NCI-H1048 (cell line): ENCODE results near the gene ADCY2.

Source experiments
- DNase-seq: peaks from one replicate; lab custom pipeline; 2025; lab: John Stamatoyannopoulos, UW

Gene ADCY2

DNA sequence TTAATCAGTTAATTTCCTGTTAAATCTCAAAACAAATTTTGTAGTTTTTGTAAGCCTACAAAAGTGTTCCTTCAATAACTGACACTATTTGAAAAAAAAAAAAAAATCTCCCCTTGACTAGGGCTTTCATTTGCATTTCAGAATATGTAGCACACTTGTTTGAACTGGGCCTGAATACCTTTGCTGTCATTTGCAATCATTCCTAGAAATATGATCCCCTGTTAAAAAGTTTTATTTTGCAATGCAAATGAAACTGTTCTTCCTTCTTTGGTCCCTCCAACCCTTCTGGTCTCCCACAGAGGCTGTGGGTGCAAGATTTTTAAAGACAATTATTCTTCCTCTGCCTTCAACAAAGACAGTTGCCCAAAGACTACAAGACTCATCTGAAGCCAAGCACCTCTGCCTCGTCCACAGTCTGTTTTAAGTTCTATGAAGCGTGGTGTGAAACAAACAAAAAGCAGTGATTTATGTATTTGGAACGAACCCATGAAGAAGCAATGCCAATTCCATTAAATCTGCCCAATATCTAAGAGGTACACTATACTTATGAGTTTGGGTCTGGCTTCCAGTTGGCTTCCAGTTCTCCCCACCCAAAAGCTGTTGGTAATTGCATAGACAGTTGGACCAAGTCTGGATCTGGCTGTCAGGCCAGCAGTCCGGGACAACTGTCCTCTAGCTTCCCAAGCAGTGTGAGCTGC, 388.9 kb downstream of the ADCY2 start:
- peak; percentile 21 for DNase-seq

GRCh38 chr5:7787770-7788169, 391.8 kb downstream of the ADCY2 start:
- no peak for DNase-seq

DNA sequence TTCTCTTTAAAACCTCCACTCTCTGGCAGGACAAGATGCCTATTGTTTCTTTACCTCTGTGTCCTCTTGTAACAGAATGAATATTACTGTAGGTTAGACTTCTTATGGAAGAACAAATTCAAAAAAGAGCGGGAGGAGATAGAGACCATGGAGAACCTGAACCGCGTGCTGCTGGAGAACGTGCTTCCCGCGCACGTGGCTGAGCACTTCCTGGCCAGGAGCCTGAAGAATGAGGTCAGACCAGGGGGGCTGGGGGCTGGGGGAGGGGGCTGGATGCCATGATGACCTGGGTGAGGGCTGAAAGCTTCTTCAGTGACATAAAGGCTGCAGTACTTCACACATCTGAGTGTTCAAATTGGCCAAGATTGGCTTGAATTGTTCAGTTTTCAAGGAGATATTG, 393.6 kb downstream of the ADCY2 start:
- no peak for DNase-seq

DNA sequence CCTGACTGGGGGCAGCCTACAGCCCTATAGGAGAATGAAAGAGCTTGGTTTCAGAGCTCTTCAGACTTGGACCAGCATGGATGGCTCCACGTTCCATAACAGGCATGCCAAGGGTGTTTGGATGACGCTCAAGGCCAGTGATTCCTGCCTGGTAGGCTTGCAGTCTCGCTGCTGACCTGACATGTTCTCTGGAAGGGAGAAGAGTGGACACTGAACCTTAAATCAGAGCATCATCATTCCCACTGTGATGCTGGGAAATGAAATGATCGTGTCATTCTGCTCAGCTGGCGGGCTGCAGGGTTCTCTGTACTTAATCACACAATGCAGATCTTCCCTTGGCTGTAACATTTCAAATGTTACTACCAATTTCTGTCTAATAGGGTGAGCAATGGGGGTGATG, 398.0 kb downstream of the ADCY2 start:
- no peak for DNase-seq

DNA sequence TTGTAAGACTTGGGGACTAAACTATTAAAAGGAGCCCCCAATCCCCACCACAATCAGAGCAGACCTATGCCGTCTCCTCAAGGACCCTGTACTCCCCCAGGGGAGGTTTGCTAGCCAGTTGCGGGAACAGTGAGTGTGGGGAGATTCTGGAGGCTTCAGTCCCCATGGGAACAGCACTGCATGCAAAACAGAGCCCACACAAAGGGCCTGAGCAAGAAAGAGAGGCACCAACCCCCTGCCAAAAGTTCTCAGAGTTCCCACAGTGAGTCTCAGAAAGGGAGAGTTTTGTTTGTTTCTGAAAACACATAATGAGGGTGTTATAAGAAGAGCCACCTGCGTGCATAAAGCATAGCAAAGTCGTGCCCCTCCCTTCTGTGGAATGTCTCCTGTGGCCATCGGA, 398.4 kb downstream of the ADCY2 start:
- DNase-seq: no peak

DNA sequence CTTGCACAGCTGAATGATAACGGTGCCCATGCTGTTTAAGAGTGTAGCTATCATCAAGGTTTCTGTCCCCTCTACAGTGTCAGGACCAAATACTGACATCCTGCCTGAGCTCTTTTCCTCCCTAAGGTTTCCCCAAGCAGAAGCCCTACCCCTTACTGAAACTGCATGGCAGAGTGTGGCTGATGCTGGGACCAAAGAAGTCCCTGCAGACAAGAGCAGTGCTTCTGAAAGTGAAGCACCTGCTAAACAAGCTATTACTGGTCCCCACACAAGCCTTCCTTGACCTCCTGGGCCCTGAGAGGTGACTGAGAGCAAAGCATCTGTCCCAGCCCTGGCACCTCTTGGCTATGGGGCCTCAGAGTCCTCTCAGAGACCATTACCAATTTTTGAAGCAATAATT, 398.9 kb downstream of the ADCY2 start:
- no peak for DNase-seq

- no peak for DNase-seq
Measured at GRCh38 chr5:7795306-7795705, 399.4 kb downstream of the ADCY2 start.

DNA sequence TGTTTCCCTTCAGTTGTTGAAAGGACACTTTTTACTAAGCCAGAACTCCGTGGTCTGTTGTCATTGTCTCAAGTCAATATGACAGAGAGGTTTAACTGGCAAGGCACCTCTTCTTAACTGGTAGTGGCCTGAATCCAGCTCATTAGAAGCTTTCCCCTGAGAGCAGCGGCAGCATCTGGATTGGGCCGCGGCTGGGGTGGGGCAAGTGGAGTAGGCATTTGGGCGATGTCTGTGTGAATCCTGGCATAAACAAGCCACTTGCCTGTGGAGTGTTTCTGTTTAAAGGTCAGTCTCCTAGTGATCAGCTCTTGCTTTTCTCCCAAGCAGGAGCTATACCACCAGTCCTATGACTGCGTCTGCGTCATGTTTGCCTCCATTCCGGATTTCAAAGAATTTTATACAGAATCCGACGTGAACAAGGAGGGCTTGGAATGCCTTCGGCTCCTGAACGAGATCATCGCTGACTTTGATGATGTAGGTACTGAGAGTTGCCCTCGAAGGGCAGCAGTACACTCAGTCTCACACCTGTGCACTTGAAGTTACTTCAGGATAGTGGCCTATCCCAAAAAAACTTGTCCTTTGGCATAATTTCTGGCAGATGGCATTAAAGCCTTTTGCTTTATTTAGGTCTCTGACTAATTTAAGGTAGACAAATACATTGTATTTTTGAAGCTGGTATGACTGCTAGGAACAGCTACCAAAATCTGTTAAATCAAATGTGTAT, 406.1 kb downstream of the ADCY2 start:
- DNase-seq: no peak

DNA sequence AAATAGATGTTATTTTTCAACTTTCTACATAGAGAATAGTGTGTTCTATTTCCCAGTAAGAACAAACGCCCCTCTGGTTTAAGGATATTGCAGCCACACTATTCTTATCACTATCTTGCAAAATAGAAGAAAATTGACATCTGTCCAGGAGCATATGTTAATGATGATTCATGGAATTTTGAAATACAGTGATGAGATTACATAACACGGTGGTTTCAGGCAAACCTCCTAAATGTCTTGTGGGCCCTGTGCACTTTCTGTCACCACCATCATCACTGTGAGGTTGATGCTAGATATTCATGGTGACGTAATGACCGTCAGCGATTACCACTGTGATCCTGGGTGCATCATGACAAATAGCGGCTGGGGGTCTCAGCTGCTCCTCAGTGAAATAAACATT, 406.9 kb downstream of the ADCY2 start:
- DNase-seq: no peak

DNA sequence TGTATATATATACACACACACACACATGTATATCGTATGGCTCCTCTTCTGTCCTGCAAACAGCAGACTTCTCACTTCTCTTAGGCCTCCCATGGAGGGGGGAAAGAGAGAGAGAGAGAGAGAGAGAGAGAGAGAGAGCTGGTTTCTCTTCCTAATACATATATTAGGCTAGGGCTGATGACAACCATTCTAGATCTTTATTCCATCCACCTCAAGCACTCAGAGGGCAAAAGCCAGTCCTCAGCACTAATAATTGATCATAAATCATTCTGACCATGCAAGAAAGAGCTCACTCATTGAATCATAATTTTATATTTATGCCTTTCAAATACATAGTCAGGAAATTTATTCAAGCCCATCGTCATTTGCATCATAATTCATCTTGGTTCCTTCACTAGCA, 408.0 kb downstream of the ADCY2 start:
- no peak for DNase-seq

GRCh38 chr5:7805379-7805778, 409.4 kb downstream of the ADCY2 start:
- no peak for DNase-seq

GRCh38 chr5:7808998-7809397, 413.1 kb downstream of the ADCY2 start:
- peak; percentile 54 for DNase-seq

DNA sequence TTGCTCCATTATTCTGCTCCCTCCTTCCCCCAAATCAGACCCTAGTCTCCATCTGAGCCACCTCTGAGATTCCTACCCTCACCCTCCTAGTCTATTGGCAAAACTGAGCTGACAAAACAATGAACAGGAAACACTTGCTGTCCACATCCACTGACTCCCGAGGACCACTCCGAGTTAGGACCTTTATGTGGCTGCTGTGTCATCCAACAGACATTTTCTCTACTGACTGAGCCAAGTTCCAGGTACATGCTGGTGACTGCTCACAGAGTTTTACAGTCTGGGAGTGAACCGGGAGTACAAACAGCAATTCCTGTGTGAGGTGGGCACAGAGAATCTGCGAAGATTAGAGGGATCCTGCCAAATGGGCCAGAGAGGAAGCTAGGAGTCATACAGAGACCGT, 415.8 kb downstream of the ADCY2 start:
- DNase-seq: no peak

- no peak for DNase-seq
Measured at GRCh38 chr5:7813007-7813406, 417.1 kb downstream of the ADCY2 start.

DNA sequence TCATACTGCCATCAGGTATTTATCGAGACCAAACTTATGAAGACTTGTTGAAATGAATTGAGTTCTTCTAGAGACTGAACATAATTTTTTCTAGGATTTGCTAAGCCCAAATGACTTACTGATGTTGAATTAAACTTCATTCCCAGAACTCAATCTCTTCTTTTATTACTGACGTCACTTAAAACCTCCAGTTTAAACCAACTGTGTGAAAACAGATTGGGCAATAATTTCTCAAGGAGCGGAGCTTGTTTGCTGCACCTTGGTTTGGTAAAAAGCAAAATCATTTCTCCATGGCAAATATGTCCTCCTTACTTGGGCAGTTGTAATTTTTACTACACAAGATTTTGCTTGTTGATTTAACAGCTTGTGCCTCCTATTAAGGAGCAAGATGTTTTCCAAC, 417.6 kb downstream of the ADCY2 start:
- DNase-seq: no peak

- no peak for DNase-seq
Measured at GRCh38 chr5:7814816-7815215, 418.9 kb downstream of the ADCY2 start.

DNA sequence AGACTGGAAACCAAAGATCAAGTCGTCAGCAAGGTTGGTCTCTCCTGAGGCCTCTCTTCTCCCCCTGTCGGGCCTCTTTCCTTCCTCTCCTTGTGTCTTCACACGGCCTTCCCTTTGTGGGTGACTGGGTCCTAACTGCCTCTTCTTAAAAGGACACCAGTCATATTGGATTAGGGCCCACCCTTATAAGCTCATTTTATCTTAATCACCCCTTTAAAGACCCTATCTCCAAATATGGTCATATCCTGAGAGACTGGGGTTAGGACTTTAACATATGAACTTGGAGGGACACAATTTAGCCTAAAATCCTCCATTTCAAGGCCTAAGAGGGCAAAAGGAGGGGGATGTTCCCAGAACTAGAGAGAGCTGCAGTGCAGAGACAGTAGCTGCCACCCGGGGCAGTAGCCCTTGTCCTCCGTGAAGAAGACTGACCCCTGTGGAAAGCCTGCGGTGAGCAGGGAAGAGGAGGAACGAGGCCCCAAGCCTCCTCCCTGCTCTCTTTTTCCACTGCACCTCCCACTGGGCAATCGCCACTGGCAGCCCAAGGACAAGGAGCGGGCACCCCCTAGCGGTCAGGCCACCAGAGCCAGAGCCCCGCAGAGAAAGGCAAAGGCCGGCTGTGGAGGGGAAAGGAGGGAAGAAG, 420.1 kb downstream of the ADCY2 start:
- no peak for DNase-seq

DNA sequence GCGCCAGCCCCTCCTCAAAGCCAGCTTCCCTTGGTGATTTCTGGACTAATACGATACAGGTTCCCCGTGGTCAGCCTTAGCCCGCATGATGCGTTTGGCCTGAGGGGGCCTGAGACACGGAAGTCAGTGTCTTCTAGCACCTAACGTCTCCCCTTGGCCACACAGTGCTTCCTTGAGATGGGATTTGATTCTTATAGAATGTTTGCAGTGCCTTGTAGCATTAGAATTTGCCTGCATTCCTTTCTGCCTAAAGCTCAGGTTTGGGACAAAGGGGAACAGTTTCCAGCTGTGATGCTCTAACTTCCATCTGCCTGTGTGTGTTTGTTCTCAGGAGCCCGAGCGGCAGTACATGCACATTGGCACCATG, 420.6 kb downstream of the ADCY2 start:
- DNase-seq: no peak

GRCh38 chr5:7822449-7822848, 426.5 kb downstream of the ADCY2 start:
- no peak for DNase-seq

GRCh38 chr5:7823594-7823993, 427.7 kb downstream of the ADCY2 start:
- DNase-seq: no peak

DNA sequence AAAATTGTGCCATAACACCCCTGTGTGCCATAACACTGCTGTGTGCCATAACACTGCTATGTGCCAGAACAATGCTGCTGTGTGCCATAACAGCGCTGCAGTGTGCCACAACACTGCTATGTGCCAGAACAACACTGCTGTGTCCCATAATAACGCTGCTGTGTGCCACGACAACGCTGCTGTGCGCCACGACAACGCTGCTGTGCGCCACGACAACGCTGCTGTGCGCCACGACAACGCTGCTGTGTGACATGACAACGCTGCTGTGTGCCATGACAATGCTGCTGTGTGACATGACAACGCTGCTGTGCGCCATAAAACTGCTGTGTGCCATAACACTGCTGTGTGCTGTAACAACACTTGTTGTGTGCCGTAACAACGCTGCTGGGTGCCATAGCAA, 429.1 kb downstream of the ADCY2 start:
- DNase-seq: no peak

GRCh38 chr5:7825630-7826029, 429.7 kb downstream of the ADCY2 start:
- DNase-seq: no peak

GRCh38 chr5:7827610-7828009, 431.7 kb downstream of the ADCY2 start:
- DNase-seq: peak; percentile 17

- DNase-seq: no peak
Measured at GRCh38 chr5:7828269-7828668, 432.3 kb downstream of the ADCY2 start.
